ENCODE results near the gene C12orf56.
"Not testable (repeated sequence)": the region's sequence is repeated elsewhere in the genome, so short reads cannot be mapped to it uniquely, and the experiment has no call there.

Gene C12orf56

GRCh38 chr12:64299628-64300027 lies 90.9 kb downstream of the C12orf56 start:
- no peak for DNase-seq (ENCODE audit: low read depth, low spot score)
- H3K36me3 ChIP-seq (ENCODE audit: insufficient read depth, insufficient read length, low read length): no peaks in the 10 kb centered on the region
- no peaks in the 10 kb centered on the region; the same call in 1 of the 2 replicates for H3K9me3 ChIP-seq (ENCODE audit: insufficient read depth, low read length)
- H3K4me3 ChIP-seq (ENCODE audit: insufficient read length, low read depth): no peak overlapping the region
- TF ChIP-seq SUZ12 (IDR thresholded peaks at IDR 0.05; ENCODE audit: extremely low read depth, insufficient read depth, insufficient read length) (no peak), ZNF274 (IDR thresholded peaks at IDR 0.05; ENCODE audit: low read depth, low read length) (no peak), YY1 (IDR thresholded peaks at IDR 0.05; ENCODE audit: insufficient read depth, insufficient read length) (no peak)
- H3K9ac ChIP-seq (ENCODE audit: insufficient read length, low read depth): no peak overlapping the region
- H3K27me3 ChIP-seq (ENCODE audit: insufficient read depth, insufficient read length): no peaks in the 10 kb centered on the region
- no peaks in the 10 kb centered on the region for H3K4me1 ChIP-seq (ENCODE audit: insufficient read depth, insufficient read length)

GRCh38 chr12:64296301-64296700 lies 94.3 kb downstream of the C12orf56 start:
- H3K36me3 ChIP-seq (ENCODE audit: insufficient read depth, insufficient read length, low read length): no peaks in the 10 kb centered on the region
- no peak overlapping the region for H3K9ac ChIP-seq (ENCODE audit: insufficient read length, low read depth)
- no peak for DNase-seq (ENCODE audit: low read depth, low spot score)
- no peaks in the 10 kb centered on the region for H3K27me3 ChIP-seq (ENCODE audit: insufficient read depth, insufficient read length)
- TF ChIP-seq YY1 (IDR thresholded peaks at IDR 0.05; ENCODE audit: insufficient read depth, insufficient read length) (no peak), SUZ12 (IDR thresholded peaks at IDR 0.05; ENCODE audit: extremely low read depth, insufficient read depth, insufficient read length) (no peak), ZNF274 (IDR thresholded peaks at IDR 0.05; ENCODE audit: low read depth, low read length) (no peak)
- H3K4me1 ChIP-seq (ENCODE audit: insufficient read depth, insufficient read length): no peaks in the 10 kb centered on the region
- no peak overlapping the region for H3K4me3 ChIP-seq (ENCODE audit: insufficient read length, low read depth)
- peaks cover 12% of the 10 kb centered on the region for H3K9me3 ChIP-seq (ENCODE audit: insufficient read depth, low read length)

- no peaks in the 10 kb centered on the region for H3K27me3 ChIP-seq (ENCODE audit: insufficient read depth, insufficient read length)
- no peak overlapping the region for H3K4me3 ChIP-seq (ENCODE audit: insufficient read length, low read depth)
- peaks cover 12% of the 10 kb centered on the region for H3K9me3 ChIP-seq (ENCODE audit: insufficient read depth, low read length)
- no peak overlapping the region for H3K9ac ChIP-seq (ENCODE audit: insufficient read length, low read depth)
- DNase-seq (ENCODE audit: low read depth, low spot score): no peak
- no peaks in the 10 kb centered on the region for H3K36me3 ChIP-seq (ENCODE audit: insufficient read depth, insufficient read length, low read length)
- H3K4me1 ChIP-seq (ENCODE audit: insufficient read depth, insufficient read length): no peaks in the 10 kb centered on the region
- TF ChIP-seq SUZ12 (IDR thresholded peaks at IDR 0.05; ENCODE audit: extremely low read depth, insufficient read depth, insufficient read length): no peak
- no peak for TF ChIP-seq YY1 (IDR thresholded peaks at IDR 0.05; ENCODE audit: insufficient read depth, insufficient read length)
- no peak for TF ChIP-seq ZNF274 (IDR thresholded peaks at IDR 0.05; ENCODE audit: low read depth, low read length)
These were observed 96.7 kb downstream of the C12orf56 start for GRCh38 chr12:64293654-64294364.

- H3K4me1 ChIP-seq (ENCODE audit: insufficient read depth, insufficient read length); H3K36me3 ChIP-seq (ENCODE audit: insufficient read depth, insufficient read length, low read length); H3K27me3 ChIP-seq (ENCODE audit: insufficient read depth, insufficient read length); H3K9ac ChIP-seq (ENCODE audit: insufficient read length, low read depth); DNase-seq (ENCODE audit: low read depth, low spot score): not testable (repeated sequence)
- Histone ChIP-seq H3K4me3 (ENCODE audit: insufficient read length, low read depth) (peak overlapping the region; percentile 21), H3K9me3 (ENCODE audit: insufficient read depth, low read length) (peaks cover 12% of the 10 kb centered on the region)
These were observed 97.4 kb downstream of the C12orf56 start for GRCh38 chr12:64293174-64293573.

- Histone ChIP-seq H3K27me3 (ENCODE audit: insufficient read depth, insufficient read length) (no peaks in the 10 kb centered on the region), H3K36me3 (ENCODE audit: insufficient read depth, insufficient read length, low read length) (no peaks in the 10 kb centered on the region), H3K4me1 (ENCODE audit: insufficient read depth, insufficient read length) (no peaks in the 10 kb centered on the region), H3K4me3 (ENCODE audit: insufficient read length, low read depth) (no peak overlapping the region), H3K9ac (ENCODE audit: insufficient read length, low read depth) (no peak overlapping the region), H3K9me3 (ENCODE audit: insufficient read depth, low read length) (no peaks in the 10 kb centered on the region)
- TF ChIP-seq YY1 (IDR thresholded peaks at IDR 0.05; ENCODE audit: insufficient read depth, insufficient read length): no peak
- DNase-seq (ENCODE audit: low read depth, low spot score): no peak
These were observed 104.0 kb downstream of the C12orf56 start for GRCh38 chr12:64286521-64286920.

GRCh38 chr12:64284256-64284655 lies 106.3 kb downstream of the C12orf56 start:
- Histone ChIP-seq H3K9ac (ENCODE audit: insufficient read length, low read depth) (no peak overlapping the region), H3K36me3 (ENCODE audit: insufficient read depth, insufficient read length, low read length) (no peaks in the 10 kb centered on the region), H3K4me1 (ENCODE audit: insufficient read depth, insufficient read length) (no peaks in the 10 kb centered on the region), H3K27me3 (ENCODE audit: insufficient read depth, insufficient read length) (no peaks in the 10 kb centered on the region), H3K9me3 (ENCODE audit: insufficient read depth, low read length) (no peaks in the 10 kb centered on the region), H3K4me3 (ENCODE audit: insufficient read length, low read depth) (no peak overlapping the region)
- TF ChIP-seq YY1 (IDR thresholded peaks at IDR 0.05; ENCODE audit: insufficient read depth, insufficient read length) (no peak), ZNF274 (IDR thresholded peaks at IDR 0.05; ENCODE audit: low read depth, low read length) (no peak), SUZ12 (IDR thresholded peaks at IDR 0.05; ENCODE audit: extremely low read depth, insufficient read depth, insufficient read length) (no peak)
- DNase-seq (ENCODE audit: low read depth, low spot score): no peak

GRCh38 chr12:64278421-64278820 lies 112.1 kb downstream of the C12orf56 start:
- Histone ChIP-seq H3K4me3 (ENCODE audit: insufficient read length, low read depth) (no peak overlapping the region), H3K9me3 (ENCODE audit: insufficient read depth, low read length) (no peaks in the 10 kb centered on the region), H3K9ac (ENCODE audit: insufficient read length, low read depth) (no peak overlapping the region), H3K4me1 (ENCODE audit: insufficient read depth, insufficient read length) (no peaks in the 10 kb centered on the region), H3K36me3 (ENCODE audit: insufficient read depth, insufficient read length, low read length) (no peaks in the 10 kb centered on the region), H3K27me3 (ENCODE audit: insufficient read depth, insufficient read length) (no peaks in the 10 kb centered on the region)
- no peak for TF ChIP-seq ZNF274 (IDR thresholded peaks at IDR 0.05; ENCODE audit: low read depth, low read length)
- no peak for TF ChIP-seq SUZ12 (IDR thresholded peaks at IDR 0.05; ENCODE audit: extremely low read depth, insufficient read depth, insufficient read length)
- no peak for TF ChIP-seq YY1 (IDR thresholded peaks at IDR 0.05; ENCODE audit: insufficient read depth, insufficient read length)
- DNase-seq (ENCODE audit: low read depth, low spot score): no peak
